ENCODE results near the gene TBCD.

The TBCD gene

DNA sequence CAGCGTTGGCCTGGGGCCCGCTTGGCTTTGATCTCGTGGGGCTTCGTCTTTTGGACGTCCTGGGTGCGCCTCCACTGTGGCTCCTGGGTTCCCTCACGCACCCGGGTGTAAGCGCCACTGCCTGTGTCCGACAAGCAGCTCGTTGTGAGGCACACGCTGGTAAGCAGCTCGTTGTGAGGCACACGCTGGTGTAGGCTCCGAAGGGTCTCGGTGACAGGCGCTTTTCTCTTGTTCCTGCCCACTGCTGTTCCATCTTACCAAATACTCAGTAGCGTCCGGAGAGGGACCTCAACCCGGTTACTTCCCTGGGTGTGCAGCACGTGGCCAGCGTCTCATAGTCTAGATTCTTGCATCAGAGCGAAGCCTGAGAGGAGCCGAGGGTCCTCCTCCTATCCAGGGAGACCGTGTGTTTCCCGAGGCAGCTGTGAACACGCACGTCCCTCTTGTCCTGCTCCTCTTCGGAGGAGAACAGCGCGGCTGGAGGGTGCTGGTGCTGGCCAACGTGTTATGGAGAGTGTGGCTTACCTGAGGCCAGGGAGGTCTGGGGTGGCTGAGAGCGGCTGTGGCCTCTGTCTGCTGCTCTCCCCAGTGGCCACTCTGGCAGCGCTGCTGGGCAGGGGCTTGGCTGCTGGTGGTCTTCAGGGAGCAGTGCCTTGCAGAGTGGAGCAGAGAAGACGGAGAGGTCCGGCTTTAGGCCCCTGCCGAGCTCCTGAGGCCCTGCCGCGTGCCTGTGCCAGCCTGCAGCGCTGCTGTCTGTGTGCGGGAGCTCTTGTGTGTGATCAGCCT lies 120.1 kb downstream of the TBCD start:
- no peak for DNase-seq (ENCODE audit: low read depth)

DNA sequence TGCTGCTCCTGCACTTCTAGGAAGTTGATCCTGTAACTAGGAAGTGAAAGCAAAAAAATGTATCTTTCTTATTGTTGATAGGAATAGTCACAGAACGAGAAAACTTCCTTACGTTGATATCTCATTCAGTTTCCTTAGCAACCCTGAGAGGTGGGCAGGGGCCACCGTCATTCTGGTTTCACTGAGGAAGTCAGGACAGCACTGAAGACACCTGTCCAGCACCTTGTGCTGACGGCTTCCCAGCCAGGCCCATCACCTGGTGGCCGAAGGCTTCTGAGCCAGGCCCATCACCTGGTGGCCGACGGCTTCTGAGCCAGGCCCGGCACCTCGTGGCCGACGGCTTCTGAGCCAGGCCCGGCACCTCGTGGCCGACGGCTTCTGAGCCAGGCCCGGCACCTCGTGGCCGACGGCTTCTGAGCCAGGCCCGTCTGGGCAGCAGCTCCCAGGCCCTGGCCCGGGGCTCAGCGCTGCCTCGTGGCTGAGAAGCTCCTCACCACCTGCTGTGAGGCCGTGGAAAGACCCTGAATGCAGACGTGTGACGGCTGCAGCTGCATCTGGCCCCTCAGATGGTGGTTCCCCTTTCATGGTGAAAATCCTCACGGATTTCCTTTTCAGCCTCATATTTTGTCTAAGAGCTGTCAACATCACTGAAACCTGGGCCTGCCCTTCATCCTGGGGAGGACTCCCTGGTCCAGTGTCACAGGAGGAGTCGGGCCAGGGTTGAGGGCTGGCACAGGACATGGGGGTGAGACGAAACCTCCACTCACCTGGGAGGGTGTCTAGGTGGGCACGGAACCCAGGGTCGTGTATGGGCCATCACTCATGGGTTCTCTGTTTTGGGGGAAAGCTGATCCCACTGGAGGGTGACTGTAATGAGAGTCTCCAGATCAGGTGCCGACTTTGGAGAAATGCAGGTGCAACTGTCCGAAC lies 121.0 kb downstream of the TBCD start:
- DNase-seq (ENCODE audit: low read depth) = no peak

DNA sequence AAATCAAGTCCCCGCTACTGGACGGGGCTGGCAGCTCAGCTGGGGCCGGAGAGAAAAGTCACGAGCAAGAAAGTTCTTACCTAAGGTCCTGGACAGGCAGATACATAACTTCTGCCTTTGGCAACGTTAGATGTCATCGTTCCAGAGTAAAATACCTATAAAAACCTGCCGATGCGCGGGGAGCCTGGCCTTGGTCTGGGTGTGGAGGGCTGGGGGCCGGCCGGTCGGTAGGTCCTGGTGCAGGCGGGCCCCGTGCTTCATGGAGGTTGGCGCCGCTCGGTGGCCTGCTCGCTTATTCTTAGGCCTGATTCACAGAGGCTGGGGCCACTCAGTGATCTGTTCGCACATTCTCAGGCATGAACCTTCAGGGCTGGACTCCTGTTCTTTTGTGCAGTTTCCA lies 121.7 kb downstream of the TBCD start:
- DNase-seq (ENCODE audit: low read depth) = no peak

DNA sequence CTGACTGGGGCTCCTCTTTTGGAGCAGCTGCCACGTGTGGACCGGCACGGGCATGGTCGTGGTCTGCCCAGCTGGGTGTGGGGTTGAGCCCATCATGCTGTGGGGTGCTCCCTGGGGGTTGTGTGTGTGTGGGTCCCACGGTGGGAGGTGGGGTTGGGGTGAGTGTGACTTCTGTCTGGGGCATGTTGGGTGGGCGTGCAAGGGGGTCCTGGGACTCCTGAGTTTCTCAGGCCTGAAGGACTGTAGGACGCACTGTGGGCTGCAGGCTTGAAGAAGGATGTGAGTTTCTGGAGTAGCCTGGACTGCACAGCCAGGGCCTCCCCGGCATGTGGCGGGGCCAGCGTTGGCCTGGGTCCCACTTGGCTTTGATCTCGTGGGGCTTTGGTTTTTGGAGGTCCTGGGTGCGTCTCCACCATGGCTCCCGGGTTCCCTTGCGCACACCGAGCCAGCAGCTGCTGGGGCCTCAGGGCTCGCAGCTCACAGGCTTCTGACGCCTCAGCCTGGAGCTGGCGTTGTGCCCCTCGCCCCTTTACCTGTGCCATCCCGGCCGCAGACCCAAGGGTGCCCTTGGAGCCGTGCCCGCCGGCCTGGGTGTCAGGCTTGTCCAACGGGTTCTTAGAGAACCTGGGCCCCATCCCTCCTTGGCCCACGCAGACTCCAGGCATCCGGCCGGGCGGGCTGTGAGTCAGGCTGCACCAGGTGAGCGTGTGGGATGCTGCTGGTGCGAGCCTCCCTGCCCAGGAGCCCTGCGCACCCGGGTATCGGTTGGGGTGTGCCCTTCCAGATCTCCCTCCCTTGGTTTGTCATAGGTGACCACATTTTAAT lies 122.4 kb downstream of the TBCD start:
- DNase-seq (ENCODE audit: low read depth) = no peak

DNA sequence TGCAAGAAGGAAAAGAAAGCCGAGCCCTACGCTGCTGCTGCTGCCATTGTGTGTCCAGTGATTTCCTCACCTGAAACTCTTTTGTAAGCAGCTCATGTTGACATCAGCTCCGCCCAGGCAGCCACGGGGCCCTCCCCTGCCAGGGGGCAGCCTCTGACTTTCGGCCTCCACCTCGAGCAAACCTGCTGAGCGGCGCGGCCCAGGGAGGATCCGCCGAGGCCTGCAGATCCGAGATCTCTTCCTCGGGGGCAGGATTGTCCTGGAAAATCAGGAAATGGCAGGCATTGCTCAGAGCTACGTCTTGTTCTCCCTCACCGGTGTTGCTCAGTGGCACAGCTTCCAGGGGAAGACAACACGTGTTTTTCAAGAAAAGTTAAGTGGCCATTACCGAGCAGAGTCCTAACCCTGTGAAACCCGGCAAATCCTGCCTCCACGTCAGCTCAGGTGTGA lies 123.6 kb downstream of the TBCD start:
- DNase-seq (ENCODE audit: low read depth) = no peak

DNA sequence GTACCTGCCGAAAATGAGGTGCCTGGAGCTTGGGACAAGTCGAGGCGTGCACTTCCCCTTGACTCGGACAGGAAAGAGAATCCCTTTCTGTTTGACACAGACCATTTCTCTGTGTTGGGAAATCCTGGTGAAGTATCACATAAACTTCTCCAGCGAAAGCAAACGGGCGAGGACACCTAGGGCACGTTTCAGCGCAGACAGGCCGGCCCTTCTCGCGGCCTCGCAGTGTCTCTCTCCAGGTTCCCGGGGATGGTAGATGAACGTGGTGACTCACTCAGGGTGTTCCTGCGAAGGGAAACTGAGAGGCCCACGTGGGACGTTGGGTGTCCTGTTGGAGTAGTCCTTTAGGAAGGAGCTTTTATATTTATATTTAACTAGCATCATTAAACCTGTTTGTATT lies 124.3 kb downstream of the TBCD start:
- DNase-seq (ENCODE audit: low read depth) = no peak

DNA sequence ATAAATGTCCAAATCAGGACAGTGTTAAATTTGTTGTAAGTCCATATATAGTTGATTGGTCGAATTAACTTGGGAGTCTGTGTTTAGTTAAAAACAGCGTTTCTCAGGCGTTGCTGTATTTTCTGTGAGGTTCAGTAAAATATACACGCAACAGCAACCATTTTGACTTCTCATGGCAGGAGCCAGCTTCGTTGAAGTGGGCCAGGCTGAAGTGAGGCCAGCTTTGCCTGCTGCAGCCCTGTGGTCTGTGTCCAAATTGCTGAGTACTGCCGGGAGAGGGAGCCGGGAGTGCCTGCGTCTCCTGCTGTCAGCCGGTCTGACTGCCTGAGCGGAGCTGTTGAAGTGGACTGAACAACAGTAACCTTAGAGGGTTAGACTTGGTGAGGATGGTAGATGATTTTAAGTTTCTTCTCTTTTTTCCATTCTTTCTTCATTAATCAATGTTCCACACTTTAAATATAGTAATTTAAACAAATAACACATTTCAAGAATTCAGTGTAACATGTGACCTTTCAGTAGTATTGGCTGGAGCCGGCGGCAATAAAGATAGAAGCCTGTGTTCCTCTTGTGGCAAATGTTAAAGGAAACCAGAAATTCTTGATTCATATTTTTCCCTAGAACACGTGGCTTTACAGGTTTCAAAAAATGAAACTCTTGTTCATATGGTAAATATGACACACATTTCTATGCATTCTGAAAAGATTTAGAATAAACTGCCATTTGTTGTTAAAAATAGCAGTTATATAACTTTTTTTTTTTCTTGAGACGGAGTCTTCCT lies 124.9 kb downstream of the TBCD start:
- no peak for DNase-seq (ENCODE audit: low read depth)

DNA sequence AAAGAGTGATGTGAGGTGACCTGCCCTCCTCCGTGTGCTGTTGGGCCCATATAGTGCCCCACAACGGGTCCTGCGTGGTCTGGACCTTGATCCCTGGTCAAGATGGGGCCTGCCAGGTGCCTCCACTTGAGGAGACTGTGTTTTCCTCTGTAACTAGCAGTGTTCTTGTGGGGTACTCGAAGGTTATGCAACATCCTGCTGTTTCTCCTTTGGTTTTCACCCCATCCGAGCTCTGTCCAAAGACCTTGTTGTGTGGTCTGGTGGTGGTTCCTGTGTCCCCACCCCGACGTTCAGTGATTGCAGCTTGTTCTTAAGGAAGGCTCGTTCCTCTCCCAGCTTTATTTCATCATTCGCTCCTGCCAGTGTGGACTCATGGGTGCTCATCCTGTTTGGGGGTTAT lies 126.7 kb downstream of the TBCD start:
- DNase-seq (ENCODE audit: low read depth) = no peak

DNA sequence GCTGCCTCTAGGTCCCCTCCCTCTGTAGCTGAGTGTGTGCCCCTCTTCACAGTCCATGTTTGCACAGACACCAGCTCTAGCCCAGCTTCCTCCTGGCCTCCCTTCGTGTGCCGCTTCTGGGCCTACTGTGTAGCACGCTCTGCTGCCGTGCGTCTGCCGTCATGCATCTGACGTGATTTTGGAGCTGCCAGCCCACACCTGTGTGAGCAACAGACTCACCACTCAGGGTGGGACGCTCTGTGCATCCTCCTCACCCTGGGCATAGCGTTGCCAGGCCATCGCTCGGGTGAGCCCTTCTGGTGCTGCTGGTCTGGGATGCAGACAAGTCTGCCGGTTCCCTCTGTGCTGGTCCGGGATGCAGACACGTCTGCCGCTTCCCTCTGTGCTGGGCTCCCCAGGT lies 127.4 kb downstream of the TBCD start:
- no peak for DNase-seq (ENCODE audit: low read depth)

DNA sequence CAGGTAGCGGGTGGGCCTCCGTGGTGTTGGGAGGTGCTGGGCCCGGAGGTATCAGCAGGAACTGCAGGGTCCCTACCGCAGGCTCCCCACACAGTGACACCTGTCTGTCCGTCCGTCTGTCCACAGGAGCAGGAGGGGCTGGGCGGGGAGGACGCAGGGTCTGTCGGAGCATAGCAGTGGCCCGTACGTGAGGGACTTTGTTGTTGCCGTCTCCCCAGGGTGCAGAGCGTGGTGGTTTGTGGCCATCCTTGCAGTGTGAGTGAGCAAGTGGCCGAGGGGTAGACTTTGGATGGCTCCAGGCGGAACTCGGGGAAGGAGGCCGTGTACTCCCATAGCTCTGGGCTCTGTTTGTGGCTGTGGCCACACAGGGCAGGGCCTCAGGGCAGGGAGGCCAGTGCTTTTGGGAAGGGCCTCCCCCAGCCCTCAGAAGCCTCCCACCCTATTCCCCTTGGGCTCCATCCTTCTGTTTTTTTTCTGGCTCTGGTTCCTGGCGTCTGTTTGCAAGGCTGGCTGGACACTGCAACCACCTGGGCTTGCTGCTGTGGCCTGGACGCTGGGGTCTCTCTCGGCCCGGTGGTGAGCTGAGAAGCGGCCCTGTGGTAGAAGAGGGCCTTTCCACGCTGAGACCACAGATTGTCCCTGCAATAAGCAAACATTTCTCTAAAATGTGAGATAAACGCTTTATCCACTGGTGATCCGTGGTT lies 128.9 kb downstream of the TBCD start:
- no peak for DNase-seq (ENCODE audit: low read depth)

DNA sequence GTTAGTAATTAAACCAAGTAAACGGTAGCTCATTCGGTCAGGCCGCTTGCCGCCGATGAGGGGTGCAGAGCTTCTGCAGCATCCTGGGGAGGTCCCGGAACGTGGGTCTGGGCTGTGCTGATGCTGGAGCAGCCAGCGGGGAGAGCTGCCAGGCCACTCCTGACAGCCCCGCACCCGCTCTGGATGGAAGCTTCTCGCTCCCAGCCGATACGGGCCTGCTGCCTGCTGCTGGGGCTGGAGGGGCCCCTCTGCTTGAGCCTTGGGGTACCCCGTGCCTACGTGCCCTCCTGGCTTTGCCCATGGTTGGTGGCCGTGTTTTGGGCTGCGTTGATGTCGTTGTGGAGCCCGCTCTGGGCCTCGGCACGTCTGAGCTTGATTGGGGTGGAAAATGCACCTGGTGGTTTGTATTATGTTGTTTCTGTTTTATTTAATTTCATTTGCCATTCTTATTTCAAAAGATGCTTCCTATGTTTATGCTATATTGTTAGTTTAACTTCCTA lies 129.5 kb downstream of the TBCD start:
- DNase-seq (ENCODE audit: low read depth) = no peak

DNA sequence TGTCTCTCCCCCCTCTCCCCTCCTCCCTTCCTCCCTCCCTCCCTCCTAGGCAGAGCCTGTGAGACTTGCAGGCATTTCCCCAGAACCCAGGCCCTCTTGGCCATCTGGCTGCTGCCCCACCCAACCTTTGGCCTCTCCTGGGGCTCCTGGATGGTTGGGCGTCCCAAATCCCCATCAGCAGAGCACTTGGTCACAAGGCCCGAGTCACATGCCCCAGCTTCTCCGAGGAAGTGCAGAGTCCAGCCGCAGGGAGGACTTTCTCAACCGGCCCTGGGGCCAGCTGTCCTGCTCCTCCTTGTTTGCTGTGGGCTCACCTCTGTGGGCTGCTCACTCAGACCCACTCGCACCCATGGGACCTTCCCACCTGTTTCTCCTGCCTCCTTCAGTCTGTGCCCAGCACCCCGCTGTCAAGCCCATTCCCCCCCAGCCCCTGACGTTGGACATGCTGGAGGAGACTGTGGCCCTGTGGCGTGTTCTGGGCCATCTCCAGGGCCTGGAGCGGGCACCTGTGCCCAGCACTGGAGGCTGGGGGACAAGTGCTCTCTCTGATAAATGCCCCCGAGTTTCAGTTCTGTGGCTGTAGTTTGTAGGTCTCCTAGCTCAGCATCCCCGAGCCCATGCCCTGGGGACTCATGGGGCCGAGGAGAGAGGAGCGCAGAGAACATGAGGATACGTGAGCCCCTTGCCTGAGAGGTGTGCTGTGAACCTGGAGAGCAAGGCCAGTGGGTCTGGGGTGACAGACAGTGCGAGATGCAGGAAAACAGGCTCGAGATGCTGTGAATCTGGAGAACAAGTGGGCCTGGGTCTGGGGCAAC lies 130.2 kb downstream of the TBCD start:
- DNase-seq (ENCODE audit: low read depth) = no peak

DNA sequence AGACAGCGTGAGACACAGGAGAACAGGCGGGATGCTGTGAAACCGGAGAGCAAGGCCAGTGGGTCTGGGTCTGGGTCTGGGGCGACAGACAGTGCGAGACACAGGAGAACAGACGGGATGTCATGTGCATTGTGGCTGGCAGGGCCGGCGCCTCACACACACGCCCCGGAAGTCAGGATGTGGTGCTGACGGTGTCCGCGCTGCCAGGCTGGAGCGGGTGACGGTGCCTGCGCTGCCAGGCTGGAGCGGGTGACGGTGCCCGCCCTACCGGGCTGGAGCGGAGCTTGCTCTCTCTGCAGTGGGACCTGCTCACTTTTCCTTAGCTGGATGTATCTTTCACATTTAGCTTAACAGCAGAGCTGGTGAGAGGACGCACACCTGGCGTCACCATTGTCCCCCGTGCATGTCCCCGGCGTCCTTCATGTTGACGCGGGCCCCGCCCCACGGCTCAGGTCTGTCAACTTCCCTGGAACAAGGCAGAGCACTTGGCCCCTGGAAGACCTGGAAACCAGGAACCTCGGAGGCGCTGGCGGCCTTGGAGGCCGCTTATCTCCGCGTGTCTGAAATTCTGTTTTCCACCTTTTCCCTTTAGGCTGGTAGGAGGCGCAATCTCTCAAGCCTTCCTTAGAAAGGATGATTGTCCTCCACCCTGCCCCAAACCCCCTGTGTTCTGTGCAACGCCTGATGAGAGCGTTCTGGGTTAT lies 131.0 kb downstream of the TBCD start:
- no peak for DNase-seq (ENCODE audit: low read depth)

DNA sequence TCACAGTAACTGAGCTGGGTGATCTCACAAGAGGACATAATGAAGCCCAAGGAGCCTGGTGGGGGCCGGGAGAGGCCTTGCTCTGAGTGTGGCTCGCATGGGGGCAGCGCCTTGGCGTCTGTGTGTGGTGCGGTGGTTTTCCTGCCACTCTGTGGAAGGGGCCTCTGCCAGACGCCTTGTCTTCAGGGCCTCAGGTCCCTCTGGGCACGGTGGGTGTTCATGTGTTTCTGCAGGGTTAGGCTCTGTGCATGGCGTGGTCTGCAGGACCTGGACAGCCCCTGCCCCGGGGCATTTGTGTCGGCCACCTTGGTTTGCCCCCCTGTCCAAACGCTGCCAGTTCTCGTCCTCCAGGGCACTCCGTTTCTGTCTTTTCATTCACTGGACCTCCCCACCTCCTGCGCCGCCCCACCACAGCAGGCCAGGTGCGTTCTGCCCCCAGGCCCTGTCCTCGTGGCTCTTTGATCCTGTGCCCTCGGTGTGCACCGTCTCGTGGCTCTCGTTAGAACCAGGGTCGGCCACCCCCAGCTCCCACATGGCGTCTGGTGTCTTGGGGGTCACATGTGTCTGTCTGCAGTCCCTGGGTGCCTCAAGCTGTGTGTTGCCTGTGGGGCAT lies 131.7 kb downstream of the TBCD start:
- no peak for DNase-seq (ENCODE audit: low read depth)

DNA sequence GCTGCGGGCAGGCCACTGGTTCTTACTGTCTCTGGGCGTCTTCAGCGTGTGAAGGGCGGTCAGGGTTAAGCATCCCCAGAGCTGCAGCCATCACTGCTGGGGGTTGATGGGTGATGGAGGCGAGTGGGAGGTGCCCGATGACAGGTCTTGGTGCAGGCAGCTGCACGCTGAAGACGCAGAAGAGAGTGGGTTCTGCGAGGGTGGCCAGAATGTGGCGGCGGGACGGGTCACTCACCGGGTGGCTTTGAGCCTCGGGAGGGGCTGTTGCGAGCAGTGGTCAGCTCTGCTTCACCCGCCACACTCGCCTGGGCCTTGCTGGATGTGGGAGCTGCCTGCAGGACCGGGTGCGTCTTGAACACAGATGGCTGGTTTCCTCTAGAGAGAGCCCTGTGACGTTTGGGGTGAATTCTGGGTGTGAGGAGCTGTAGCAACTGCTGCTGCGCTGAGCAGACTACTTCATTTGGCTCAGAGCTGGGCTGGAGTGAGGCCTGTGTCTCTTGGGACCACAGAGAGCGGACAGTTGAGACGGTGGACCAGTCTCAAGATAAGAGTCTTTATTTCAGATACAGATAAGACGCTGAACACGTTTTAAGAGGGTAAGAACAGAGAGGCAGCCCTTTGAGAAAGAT lies 132.6 kb downstream of the TBCD start:
- no peak for DNase-seq (ENCODE audit: low read depth)

DNA sequence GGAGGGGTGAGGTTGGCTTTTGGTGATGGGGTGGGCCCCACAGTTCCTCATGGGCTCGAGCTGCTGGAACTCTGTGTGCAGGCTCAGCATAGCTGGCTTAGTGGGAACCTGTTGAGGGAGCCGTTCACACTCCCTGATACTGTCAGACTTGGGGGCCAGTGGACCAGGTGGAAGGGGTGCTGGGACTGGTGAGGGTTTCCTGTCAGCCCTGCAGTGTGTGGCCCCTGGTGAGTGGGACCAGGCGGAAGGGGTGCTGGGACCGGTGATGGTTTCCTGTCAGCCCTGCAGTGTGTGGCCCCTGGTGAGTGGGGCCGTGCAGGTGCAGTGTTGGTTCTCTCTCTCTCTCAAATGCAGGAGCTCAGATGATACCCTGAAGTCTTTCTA lies 133.1 kb downstream of the TBCD start:
- DNase-seq (ENCODE audit: low read depth) = no peak

DNA sequence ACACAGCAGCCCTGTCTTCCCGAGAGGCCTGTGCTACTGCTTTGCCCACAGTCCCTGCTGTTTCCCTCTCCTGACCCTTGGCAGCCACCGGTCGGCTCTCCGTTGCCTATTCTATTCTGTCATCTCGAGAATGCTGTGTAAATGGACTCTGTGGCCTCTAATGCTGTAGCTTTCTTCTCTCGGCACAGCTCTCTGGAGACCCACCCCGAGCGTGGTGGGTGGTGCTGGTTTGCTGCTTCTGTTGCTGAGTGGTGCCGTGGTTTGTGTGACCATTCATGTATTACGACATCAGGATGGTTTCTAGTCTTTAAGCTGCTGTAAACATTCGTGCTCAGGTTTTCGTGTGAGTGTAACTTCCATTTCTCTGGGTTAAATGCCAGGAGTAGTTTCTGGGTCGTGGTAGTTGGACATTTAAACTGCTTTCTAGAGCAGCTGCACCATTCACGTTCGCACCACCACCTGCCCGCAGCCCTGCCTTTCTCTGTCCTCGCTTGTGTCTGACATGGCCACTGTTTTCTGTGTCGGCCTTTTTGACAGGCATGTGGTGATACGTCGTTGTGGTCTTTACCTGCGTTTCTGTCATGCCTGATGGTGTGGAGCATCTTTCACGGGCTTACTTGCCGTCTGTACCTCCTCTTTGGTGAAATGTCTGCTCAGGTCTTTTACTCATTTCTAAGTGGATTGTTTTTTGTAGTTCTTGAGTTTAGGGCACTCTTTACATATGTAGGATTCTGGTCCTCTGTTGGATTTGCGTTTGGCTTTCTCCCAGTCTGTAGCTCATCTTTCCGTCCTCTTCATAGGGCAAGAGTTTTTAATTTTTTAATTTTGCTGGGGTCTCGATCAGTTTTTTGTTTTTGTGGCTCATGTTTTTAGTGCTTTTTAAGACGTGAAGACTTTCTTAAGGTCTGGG lies 135.6 kb downstream of the TBCD start:
- no peak for DNase-seq (ENCODE audit: low read depth)

Measured in CMK (cell line).